MM.1S (cell line): Measurements from ENCODE around the gene HBA1.

Experiments
- EZH2 ChIP-seq: fragments of 300-600 bp; sonication (generic); optimal IDR thresholded peaks from 2 replicates; pipeline ENCODE3; 2017; ENCODE audit warnings: low read depth, mild to moderate bottlenecking, antibody characterized with exemption, low read length, mixed read lengths
- TF ChIP-seq, protein P1 (sequence below): fragments of 300-600 bp; sonication (generic); IDR thresholded peaks from 2 replicates; pipeline ENCODE4 v1.5.1; 2016; ENCODE audit warnings: antibody characterized with exemption, low read length, mixed read lengths

DNA sequence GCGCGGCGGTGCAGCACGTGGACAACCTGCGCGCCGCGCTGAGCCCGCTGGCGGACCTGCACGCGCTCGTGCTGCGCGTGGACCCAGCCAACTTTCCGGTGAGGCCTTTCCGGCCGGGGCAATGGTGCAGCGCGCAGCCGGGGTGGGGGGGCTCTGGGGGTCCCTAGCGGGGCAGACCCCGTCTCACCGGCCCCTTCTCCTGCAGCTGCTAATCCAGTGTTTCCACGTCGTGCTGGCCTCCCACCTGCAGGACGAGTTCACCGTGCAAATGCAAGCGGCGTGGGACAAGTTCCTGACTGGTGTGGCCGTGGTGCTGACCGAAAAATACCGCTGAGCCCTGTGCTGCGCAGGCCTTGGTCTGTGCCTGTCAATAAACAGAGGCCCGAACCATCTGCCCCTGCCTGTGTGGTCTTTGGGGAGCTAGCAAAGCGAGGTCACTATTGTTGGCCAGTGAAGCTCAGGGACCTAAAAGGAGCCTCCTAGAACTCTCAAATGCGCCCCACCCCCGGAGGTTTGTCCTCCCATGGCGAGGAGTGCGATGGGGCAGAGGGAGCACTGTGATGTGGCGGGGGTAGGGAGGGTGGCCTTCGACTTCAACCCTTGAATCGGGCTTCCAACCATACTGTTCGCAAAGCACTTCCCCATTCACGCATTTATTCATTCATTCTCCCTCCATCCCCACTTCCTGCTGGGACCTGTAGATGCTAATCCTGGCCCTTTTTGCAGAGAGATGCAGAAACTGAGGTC lies 9.9 kb upstream of the HBA1 start:
- TF ChIP-seq, protein P1, sequence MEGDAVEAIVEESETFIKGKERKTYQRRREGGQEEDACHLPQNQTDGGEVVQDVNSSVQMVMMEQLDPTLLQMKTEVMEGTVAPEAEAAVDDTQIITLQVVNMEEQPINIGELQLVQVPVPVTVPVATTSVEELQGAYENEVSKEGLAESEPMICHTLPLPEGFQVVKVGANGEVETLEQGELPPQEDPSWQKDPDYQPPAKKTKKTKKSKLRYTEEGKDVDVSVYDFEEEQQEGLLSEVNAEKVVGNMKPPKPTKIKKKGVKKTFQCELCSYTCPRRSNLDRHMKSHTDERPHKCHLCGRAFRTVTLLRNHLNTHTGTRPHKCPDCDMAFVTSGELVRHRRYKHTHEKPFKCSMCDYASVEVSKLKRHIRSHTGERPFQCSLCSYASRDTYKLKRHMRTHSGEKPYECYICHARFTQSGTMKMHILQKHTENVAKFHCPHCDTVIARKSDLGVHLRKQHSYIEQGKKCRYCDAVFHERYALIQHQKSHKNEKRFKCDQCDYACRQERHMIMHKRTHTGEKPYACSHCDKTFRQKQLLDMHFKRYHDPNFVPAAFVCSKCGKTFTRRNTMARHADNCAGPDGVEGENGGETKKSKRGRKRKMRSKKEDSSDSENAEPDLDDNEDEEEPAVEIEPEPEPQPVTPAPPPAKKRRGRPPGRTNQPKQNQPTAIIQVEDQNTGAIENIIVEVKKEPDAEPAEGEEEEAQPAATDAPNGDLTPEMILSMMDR = no peak
- TF ChIP-seq EZH2 = no peak
